Inflammatory macrophage treated with lipopolysaccharide for 1 hour (primary cell): ENCODE data around the gene OR2Z1.

ENCODE experiments used
- DNase-seq, 2 donors: peaks; one replicate each; pipeline ENCODE4 v3.0.0-alpha.2; 2020 to 2022

OR2Z1 gene

GRCh38 chr19:8721334-8721733, at the start of gene OR2Z1:
OR2Z1 (plus strand) TSS chr19:8721634; CDS start chr19:8731029, 9,395 bp downstream.
- DNase-seq, result no peak

- DNase-seq, result no peak
These were observed 48.0 kb upstream of the OR2Z1 start for GRCh38 chr19:8673276-8673891.

- no peak for DNase-seq
These were observed 46.4 kb upstream of the OR2Z1 start for GRCh38 chr19:8675066-8675465.

GRCh38 chr19:8678244-8678807, 43.1 kb upstream of the OR2Z1 start:
- DNase-seq, result no peak

GRCh38 chr19:8680676-8681344, 40.6 kb upstream of the OR2Z1 start:
- DNase-seq, result no peak

GRCh38 chr19:8681345-8682029, 39.9 kb upstream of the OR2Z1 start:
- peak; percentile 73 to 76 for DNase-seq

- DNase-seq, result no peak
These were observed 39.0 kb upstream of the OR2Z1 start for GRCh38 chr19:8682472-8682871.

- no peak for DNase-seq
These were observed 38.5 kb upstream of the OR2Z1 start for GRCh38 chr19:8682931-8683330.

GRCh38 chr19:8684001-8684902, 37.2 kb upstream of the OR2Z1 start:
- DNase-seq, result peak; percentile 16 to 25

GRCh38 chr19:8686549-8686948, 34.9 kb upstream of the OR2Z1 start:
- DNase-seq, result peak; percentile 12 to 19

- no peak for DNase-seq
These were observed 32.5 kb upstream of the OR2Z1 start for GRCh38 chr19:8688930-8689329.

- no peak for DNase-seq
These were observed 30.5 kb upstream of the OR2Z1 start for GRCh38 chr19:8690753-8691539.

- no peak for DNase-seq
These were observed 25.9 kb upstream of the OR2Z1 start for GRCh38 chr19:8695501-8695900.

GRCh38 chr19:8695911-8696310, 25.5 kb upstream of the OR2Z1 start:
- no peak for DNase-seq

- no peak for DNase-seq
These were observed 24.4 kb upstream of the OR2Z1 start for GRCh38 chr19:8696993-8697392.

GRCh38 chr19:8697671-8698432, 23.6 kb upstream of the OR2Z1 start:
- DNase-seq, result no peak

GRCh38 chr19:8698433-8699063, 22.9 kb upstream of the OR2Z1 start, which contains the start of gene ACTL9:
ACTL9 (minus strand) TSS chr19:8698795; CDS start chr19:8698701, 94 bp downstream.
- DNase-seq, result no peak

- no peak for DNase-seq
These were observed 21.5 kb upstream of the OR2Z1 start for GRCh38 chr19:8699908-8700307.

GRCh38 chr19:8700956-8701355, 20.5 kb upstream of the OR2Z1 start:
- DNase-seq, result peak in 1 of 2 donors; percentile 11

- DNase-seq, result peak; percentile 74 to 89
These were observed 19.1 kb upstream of the OR2Z1 start for GRCh38 chr19:8702350-8702749.
